NB4 (cell line): ENCODE results near the gene AGAP1.

ENCODE experiments used
- DNase-seq: peaks from one replicate; pipeline ENCODE4 v3.0.0; 2010; ENCODE audit warnings: low read depth
- H3K4me3 ChIP-seq: one replicate; pipeline ENCODE4 v1.5.1; 2011; ENCODE audit warnings: mild to moderate bottlenecking, low read depth, low read length, moderate library complexity
- MYC ChIP-seq: IDR thresholded peaks from 2 replicates; pipeline ENCODE4 v1.6.1; 2011; ENCODE audit warnings: low read depth, low read length
- POLR2A ChIP-seq: IDR thresholded peaks from 2 replicates; pipeline ENCODE4 v1.6.1; 2011; ENCODE audit warnings: mild to moderate bottlenecking; ENCODE audit not compliant: insufficient read length; ENCODE audit errors: extremely low read depth
- TF ChIP-seq, protein P1 (sequence below): IDR thresholded peaks from one replicate; pipeline ENCODE4 v1.5.1; 2012; ENCODE audit warnings: low read depth, low read length
- TF ChIP-seq, protein P2 (sequence below): IDR thresholded peaks from 2 replicates; pipeline ENCODE4 v1.6.1; 2011; ENCODE audit warnings: low read depth, low read length

Gene AGAP1

DNA sequence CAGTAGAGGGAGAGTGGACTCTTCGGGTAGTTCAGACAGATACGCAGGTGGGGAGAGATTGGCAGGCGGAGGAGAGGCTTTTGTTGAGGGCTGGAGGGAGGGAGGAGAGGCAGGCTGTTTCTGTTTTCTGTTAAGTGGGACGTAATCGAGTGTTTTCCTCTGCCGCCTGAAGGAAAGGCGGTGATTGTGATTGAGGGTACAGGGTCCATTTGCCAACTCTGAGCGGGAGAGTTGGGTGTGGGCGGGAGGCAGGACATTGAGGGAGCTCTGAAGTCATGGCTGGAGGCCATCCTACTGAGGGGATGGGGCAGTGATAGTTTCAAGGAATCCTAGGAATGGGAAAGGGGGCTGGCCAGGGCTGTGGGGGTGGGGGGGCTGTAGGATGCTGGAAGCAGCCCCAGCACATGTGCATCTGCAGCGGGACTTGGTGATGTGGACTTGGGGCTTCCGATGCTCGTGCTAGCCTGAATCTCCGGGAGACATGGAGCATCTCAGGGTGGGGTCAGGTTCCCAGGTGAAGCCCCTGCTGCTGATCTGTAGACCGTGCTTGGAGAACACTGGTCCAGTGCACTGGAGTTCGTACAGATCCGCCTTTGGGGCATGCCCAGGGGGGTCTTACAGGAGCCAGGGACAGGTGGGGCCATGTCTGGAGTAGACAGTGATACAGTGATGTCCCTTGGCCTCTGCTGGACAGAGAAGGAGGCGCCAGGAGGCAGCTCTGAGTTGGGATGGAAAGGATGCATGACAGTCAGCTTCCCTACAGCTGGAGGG lies 167.5 kb downstream of the AGAP1 start:
- H3K4me3 ChIP-seq = no peak overlapping the region
- TF ChIP-seq, protein P1, sequence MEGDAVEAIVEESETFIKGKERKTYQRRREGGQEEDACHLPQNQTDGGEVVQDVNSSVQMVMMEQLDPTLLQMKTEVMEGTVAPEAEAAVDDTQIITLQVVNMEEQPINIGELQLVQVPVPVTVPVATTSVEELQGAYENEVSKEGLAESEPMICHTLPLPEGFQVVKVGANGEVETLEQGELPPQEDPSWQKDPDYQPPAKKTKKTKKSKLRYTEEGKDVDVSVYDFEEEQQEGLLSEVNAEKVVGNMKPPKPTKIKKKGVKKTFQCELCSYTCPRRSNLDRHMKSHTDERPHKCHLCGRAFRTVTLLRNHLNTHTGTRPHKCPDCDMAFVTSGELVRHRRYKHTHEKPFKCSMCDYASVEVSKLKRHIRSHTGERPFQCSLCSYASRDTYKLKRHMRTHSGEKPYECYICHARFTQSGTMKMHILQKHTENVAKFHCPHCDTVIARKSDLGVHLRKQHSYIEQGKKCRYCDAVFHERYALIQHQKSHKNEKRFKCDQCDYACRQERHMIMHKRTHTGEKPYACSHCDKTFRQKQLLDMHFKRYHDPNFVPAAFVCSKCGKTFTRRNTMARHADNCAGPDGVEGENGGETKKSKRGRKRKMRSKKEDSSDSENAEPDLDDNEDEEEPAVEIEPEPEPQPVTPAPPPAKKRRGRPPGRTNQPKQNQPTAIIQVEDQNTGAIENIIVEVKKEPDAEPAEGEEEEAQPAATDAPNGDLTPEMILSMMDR = no peak
- TF ChIP-seq, protein P2, sequence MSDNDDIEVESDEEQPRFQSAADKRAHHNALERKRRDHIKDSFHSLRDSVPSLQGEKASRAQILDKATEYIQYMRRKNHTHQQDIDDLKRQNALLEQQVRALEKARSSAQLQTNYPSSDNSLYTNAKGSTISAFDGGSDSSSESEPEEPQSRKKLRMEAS = no peak
- TF ChIP-seq MYC (no peak), POLR2A (no peak)
- DNase-seq = no peak

DNA sequence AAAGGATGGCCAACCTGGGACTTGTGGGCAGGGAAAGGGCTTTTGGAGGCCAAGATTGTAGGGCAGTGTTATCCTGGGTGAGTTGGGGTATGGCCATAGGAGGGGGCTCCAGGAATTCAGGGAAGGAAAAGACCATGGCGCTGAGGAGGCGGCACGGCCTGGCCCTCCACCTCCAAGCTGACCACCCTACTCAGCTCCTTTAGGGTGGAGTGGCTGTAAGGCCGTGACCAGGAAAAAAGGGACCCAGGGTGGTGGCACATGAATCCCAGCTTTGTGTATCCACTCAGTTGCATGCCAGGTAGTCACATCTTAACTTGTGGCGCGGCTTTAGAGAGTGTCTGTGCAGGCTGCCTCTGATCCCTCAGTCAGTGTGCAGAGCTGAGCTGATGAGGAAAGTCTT lies 168.1 kb downstream of the AGAP1 start:
- no peak overlapping the region for H3K4me3 ChIP-seq
- TF ChIP-seq, protein P1 = no peak
- TF ChIP-seq, protein P2 = no peak
- TF ChIP-seq POLR2A (no peak), MYC (no peak)
- no peak for DNase-seq

DNA sequence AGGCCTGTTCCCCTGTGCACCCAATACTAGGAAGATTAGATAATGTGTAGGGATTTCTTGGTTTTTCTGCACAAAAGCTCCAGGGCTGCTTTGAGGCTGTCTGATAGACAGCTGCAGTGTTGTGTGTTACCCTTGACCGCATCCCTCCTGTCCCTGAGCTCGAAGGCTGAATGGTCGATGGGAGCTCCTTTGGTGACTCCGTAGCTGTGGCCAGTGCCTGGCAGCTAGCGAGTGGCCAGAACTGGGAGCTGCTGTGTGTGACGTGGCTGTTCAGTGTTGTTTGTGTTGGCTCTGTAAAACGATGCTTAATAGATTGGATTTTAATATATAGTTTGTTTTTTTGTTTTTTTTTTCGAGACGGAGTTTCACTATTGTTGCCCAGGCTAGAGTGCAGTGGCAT lies 170.0 kb downstream of the AGAP1 start:
- TF ChIP-seq, protein P2 = no peak
- TF ChIP-seq, protein P1 = no peak
- TF ChIP-seq MYC (no peak), POLR2A (no peak)
- no peak for DNase-seq
- no peak overlapping the region for H3K4me3 ChIP-seq

DNA sequence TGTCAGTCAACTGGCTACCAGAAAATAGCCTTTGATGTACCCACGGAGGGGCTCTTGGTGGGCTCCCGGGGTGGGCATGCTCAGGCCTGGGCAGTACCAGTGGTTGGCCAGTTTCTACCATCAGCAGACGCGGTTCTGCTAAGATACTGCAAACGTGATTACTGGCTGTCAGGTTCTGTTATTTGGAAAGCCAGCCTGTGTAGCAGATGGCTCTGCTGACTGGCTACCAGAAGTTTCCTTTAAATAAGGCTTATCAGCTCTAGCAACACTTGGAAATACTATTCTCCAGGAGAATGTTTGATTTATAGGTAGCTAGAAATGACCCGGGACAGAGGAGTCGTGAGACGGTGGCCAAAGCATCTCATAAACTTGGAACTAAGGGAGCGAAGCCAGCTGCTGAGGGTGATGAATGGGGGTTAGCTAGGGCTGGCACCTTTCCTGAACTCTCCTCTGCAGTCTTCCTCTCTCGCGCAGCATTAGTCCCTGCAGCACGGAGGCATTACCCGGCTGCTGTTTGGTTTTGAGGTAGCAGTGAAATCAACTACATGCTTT lies 171.9 kb downstream of the AGAP1 start:
- TF ChIP-seq, protein P2 = no peak
- TF ChIP-seq MYC (no peak), POLR2A (no peak)
- TF ChIP-seq, protein P1 = no peak
- DNase-seq = no peak
- H3K4me3 ChIP-seq = no peak overlapping the region

DNA sequence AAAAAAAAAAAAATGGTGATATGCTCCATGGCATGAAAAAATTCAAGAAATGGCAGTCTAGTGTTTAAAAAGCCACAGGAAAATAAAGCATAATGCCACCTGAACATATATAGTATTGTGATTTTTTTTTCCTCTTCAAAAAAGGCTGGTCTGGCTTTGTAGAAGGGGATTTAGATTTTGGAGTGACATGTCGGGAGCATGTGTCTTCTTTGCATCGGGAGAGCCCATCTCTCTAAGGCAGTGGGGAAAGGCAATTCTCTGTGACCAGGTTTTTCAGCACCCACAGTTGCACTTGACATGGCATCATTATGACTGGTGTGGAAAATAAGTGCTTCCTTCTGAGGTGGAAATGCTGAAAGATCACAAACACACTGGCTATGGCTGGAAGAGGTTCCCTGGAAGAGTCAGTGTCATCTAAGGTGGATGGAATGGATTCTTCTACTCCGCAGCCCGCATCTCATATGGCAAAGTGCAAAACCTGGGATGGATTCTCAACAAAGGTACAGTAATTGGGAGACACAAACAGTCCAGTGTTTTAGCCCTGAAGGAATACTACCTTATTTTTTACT lies 172.5 kb downstream of the AGAP1 start:
- no peak overlapping the region for H3K4me3 ChIP-seq
- DNase-seq = peak; percentile 33

More for the DNA sequence above, 172.5 kb downstream of the AGAP1 start:
- TF ChIP-seq, protein P2 = no peak
- TF ChIP-seq POLR2A (no peak), MYC (no peak)
- TF ChIP-seq, protein P1 = no peak
